Amniotic stem cell (primary cell): Measurements from ENCODE around the gene C1orf21.
"Not testable (repeated sequence)": the region's sequence is repeated elsewhere in the genome, so short reads cannot be mapped to it uniquely, and the experiment has no call there.

ENCODE experiments used
- DNase-seq: peaks from one replicate; lab custom pipeline; 2025; lab: John Stamatoyannopoulos, UW

C1orf21 gene

GRCh38 chr1:184597650-184598357 is 211.0 kb downstream of the C1orf21 start:
- DNase-seq = no peak

GRCh38 chr1:184598403-184599193 is 211.8 kb downstream of the C1orf21 start:
- DNase-seq = no peak

- DNase-seq = no peak
These were observed 217.5 kb downstream of the C1orf21 start for GRCh38 chr1:184604152-184604900.

GRCh38 chr1:184605941-184606340 is 219.1 kb downstream of the C1orf21 start:
- DNase-seq = no peak

GRCh38 chr1:184606786-184607185 is 220.0 kb downstream of the C1orf21 start:
- DNase-seq = no peak

GRCh38 chr1:184608581-184608980 is 221.8 kb downstream of the C1orf21 start:
- no peak for DNase-seq

DNA sequence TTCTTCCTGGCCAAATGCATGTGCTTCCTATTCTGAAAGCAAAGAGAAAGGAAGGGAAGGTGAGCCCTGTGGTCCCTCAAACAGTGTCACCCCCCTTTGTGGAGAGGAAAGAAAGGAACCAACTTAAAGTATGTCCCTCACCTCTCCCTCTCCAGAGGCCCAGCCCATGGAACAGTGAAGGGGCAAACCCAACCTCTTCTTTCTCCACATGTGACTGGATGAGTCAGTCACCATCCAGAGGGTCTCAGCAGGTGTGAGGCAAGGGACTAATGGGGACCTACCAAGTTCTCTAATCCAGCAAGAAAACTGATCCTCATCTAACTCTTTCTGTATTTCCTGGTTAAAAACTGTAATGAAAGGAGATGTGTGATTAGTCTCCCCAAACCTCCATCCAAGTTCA is 222.2 kb downstream of the C1orf21 start:
- no peak for DNase-seq

DNA sequence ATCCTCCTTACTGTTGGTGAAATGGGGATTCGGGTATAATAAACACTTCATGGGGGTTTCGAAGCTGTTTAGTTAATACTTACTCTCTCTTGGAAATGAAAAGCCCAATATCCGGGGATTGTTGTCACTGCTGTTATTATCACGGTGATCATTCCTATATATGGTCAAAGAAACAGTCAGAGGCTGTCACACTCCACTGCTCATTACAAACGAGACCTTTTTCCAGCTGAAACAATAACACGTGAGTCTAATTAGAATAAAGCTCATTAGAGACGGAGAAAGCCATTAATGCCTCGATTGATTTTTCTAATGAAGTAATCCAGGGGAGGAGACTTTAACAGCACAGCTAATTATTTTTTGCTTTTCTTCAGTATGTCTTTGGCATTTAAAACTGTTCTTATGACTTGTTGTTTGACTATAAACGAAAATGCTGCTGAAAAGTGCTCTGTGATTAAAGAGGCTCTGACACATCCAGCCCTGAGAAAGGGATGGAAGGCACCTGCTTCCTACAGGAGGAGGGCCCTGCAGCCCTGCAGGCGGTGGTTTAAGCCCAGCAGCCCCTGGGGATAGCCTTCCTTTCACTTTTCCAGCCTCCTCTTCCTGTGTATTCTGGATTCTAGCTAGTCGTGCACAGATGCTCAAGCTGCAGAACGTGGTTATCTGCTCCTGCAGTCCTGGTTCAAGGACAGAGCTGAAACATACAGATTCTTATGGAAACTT is 224.2 kb downstream of the C1orf21 start:
- no peak for DNase-seq

DNA sequence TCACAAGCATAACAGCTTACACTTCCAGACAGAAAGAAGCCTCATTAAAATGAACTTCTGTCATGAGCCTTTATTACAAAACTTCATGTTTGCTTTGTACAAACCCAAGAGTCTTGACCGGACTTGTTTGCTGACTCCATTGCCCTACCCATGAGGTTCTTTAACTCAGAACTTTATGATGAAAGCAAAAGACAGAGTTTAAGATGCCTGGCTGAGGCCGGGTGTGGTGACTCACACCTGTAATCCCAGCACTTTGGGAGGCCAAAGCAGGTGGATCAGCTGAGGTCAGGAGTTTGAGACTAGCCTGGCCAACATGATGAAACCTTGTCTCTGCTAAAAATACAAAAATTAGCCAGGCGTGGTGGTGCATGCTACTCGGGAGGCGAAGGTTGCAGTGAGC is 225.4 kb downstream of the C1orf21 start:
- not testable (repeated sequence) for DNase-seq

- DNase-seq = no peak
These were observed 227.8 kb downstream of the C1orf21 start for GRCh38 chr1:184614667-184615066.

GRCh38 chr1:184615301-184615700 is 228.5 kb downstream of the C1orf21 start:
- DNase-seq = no peak

DNA sequence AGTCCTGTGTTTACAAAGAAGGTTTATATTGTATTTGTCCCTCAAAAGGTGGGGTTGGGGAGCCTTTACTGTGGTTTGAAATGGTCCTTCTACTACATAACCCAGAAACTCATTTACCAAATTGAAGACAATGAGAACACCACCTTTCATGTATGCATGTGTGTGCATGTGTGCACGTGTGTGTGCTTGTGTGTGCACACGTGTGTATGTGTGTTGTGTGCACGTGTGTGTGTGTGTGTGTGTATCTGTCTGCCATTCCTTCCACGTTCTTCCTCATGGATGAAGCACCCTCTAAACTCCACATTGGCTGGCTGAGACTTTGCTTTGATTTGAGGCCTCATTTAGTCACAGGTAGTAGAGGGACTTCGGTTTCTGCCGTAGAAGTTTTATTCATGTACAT is 229.7 kb downstream of the C1orf21 start:
- no peak for DNase-seq

GRCh38 chr1:184617433-184618029 is 230.7 kb downstream of the C1orf21 start:
- no peak for DNase-seq

- no peak for DNase-seq
These were observed 232.0 kb downstream of the C1orf21 start for GRCh38 chr1:184618851-184619250.

GRCh38 chr1:184620469-184620868 is 233.6 kb downstream of the C1orf21 start:
- no peak for DNase-seq

- DNase-seq = no peak
These were observed 234.4 kb downstream of the C1orf21 start for GRCh38 chr1:184621260-184621659.

- no peak for DNase-seq
These were observed 235.5 kb downstream of the C1orf21 start for GRCh38 chr1:184622136-184622823.

DNA sequence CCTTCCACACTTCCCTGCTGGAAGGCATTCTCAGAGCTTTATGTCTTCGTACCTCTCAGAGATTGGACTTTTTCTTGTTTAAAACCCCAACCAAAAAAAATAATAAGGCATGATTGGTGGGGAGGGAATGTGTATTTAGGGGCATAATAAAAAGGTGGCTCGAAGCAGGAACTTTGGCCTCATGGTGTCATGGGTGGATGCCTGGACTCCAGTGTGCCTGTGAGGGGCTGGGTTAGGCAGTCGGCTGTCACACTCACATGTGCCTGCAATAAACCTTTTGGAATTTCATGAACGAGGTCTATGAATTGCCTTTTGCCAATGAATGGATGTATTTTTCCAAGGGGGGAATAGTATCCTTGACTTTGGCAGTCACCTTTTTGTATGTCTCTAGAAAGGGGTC is 236.6 kb downstream of the C1orf21 start:
- no peak for DNase-seq

DNA sequence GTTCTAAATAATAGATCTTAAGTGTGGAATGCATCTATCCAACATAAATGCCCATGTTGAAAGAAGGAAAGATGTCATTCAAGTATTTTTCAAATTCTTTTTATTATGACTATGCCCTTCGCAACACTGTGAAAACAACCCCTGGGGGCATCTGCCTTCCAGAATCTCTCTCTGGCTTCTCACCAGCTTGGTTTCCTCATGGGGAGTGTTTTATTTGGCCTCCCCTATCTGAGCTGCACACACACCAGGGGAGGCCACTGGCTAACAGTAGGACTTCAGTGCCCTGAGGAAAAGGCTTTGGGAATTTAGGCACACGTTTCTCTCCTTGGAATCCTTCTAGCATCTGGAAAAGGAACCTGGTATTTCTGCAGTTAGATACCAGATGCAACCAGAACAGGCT is 237.2 kb downstream of the C1orf21 start:
- DNase-seq = no peak

- no peak for DNase-seq
These were observed 237.8 kb downstream of the C1orf21 start for GRCh38 chr1:184624626-184625025.

DNA sequence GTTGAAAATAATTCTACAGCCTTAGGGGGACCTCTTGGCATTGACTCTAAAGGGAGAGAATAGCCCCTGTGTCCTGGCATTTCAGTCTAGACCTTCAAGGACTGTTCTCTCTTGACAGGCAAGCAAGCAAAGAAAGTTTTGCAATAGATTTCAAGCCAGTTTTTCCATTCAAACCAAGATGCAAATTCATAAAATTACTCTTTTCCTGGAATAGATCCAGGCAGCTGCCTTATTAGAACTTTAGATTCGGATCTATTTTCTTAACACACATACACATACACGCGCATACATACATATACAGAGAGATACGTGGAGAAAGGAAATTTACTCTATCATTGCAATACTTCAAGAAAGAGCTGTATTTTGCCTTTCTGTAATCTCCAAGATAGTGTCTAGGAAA is 238.4 kb downstream of the C1orf21 start:
- DNase-seq = no peak
